D721Med (cell line): Measurements from ENCODE around the gene GNMT.
A peak's percentile ranks its signal among the peaks of the same experiment; 100 is the strongest.

Experiments used
- DNase-seq: peaks from one replicate; pipeline ENCODE4 v3.0.0; 2011; ENCODE audit warnings: low spot score; ENCODE audit not compliant: insufficient read length
- FAIRE-seq: peaks from 2 replicates; lab custom pipeline; 2011; peaks lifted over from hg19 to GRCh38; lab: Jason Lieb, UNC
- TF ChIP-seq, protein P1 (sequence below): IDR thresholded peaks from 2 replicates; pipeline ENCODE4 v1.5.1; 2012; ENCODE audit warnings: mild to moderate bottlenecking, control low read depth; ENCODE audit not compliant: insufficient read depth; ENCODE audit errors: missing control alignments

GNMT gene

DNA sequence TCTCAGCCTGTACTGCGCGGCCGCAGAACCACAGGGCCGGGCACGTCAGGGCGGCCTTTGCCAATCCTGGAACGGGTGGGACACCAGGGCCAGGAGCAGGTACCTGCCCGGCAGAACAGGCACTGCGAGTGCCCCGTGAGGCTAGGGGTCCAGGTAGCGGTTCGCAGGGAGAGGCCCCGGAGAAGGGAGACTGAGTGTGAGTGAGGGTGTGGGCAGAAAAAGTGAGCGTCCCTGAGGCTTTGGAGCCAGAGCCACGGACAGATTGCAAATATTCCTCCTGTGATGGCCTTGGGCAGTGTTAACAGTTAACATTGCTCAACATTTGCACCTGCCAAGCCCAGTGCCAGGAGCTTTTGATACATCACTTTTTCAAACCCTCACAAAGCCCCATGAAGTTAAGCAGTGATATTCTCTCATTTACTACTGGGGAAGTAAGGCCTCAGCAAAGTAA, 491 bp downstream of the GNMT start:
- no peak for FAIRE-seq
- TF ChIP-seq, protein P1, sequence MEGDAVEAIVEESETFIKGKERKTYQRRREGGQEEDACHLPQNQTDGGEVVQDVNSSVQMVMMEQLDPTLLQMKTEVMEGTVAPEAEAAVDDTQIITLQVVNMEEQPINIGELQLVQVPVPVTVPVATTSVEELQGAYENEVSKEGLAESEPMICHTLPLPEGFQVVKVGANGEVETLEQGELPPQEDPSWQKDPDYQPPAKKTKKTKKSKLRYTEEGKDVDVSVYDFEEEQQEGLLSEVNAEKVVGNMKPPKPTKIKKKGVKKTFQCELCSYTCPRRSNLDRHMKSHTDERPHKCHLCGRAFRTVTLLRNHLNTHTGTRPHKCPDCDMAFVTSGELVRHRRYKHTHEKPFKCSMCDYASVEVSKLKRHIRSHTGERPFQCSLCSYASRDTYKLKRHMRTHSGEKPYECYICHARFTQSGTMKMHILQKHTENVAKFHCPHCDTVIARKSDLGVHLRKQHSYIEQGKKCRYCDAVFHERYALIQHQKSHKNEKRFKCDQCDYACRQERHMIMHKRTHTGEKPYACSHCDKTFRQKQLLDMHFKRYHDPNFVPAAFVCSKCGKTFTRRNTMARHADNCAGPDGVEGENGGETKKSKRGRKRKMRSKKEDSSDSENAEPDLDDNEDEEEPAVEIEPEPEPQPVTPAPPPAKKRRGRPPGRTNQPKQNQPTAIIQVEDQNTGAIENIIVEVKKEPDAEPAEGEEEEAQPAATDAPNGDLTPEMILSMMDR, result no peak
- DNase-seq, result no peak

DNA sequence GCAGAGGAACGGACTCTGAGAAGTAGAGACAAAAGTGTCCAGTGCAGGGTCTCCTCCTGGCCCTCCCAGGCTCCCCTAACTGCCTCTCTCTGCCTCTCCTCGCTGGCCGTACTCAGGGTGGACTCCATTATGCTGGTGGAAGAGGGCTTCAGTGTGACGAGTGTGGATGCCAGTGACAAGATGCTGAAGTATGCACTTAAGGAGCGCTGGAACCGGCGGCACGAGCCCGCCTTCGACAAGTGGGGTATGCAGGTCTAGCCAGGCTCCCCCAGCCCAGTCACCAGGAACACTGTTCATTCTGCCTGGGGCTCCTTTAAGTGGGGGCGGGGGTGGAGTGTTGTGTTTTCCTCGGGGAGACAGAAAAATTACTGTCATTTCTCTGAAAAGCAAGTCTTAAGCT, 1.5 kb downstream of the GNMT start:
- FAIRE-seq (no peak), DNase-seq (no peak)
- TF ChIP-seq, protein P1, result no peak

DNA sequence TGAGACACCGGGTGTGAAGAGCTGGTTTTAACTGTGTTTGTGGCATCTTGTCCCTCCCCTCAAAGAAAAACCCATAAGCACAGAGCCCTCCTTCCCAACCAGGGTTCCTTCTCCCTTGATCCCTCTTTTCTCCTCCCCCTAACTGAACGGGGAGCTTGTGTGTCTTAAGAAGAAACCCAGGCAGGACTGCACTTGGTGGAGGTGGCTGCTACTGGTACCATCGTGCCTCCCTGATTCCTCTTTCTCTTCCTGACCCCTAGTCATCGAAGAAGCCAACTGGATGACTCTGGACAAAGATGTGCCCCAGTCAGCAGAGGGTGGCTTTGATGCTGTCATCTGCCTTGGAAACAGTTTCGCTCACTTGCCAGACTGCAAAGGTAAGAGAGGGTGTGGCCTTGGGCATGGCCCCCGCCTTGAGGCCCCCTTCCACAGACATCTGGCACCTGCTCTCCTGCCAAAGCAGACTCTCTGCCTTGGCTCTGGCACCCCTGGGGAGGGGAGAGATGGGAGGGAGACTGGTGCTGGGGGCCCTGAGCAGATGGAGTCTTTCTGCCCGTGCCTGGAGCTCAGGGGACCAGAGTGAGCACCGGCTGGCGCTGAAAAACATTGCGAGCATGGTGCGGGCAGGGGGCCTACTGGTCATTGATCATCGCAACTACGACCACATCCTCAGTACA, 2.1 kb downstream of the GNMT start:
- no peak for FAIRE-seq
- DNase-seq, result no peak

DNA sequence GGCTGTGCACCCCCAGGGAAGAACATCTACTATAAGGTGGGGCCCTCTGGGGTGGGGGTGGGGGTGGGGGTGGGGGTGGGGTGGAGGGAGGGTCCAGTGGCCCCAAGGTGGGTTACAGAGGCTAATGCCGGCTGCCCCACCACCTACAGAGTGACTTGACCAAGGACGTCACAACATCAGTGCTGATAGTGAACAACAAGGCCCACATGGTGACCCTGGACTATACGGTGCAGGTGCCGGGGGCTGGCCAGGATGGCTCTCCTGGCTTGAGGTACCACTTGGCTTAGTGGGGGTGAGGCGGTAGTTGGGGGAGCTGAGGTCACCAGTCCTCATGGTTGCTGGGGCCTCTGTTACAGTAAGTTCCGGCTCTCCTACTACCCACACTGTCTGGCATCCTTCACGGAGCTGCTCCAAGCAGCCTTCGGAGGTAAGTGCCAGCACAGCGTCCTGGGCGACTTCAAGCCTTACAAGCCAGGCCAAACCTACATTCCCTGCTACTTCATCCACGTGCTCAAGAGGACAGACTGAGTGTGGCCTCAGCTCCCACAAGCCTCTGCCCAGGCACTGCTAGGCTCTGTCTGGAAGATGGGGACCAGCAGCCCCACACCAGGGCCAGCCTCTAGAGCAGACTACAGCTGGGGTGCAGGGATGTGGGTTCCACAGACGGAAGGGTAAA, 2.8 kb downstream of the GNMT start:
- DNase-seq (no peak), FAIRE-seq (no peak)
- TF ChIP-seq, protein P1, result no peak

More for the DNA sequence above, 2.1 kb downstream of the GNMT start:
- TF ChIP-seq, protein P1, result no peak

DNA sequence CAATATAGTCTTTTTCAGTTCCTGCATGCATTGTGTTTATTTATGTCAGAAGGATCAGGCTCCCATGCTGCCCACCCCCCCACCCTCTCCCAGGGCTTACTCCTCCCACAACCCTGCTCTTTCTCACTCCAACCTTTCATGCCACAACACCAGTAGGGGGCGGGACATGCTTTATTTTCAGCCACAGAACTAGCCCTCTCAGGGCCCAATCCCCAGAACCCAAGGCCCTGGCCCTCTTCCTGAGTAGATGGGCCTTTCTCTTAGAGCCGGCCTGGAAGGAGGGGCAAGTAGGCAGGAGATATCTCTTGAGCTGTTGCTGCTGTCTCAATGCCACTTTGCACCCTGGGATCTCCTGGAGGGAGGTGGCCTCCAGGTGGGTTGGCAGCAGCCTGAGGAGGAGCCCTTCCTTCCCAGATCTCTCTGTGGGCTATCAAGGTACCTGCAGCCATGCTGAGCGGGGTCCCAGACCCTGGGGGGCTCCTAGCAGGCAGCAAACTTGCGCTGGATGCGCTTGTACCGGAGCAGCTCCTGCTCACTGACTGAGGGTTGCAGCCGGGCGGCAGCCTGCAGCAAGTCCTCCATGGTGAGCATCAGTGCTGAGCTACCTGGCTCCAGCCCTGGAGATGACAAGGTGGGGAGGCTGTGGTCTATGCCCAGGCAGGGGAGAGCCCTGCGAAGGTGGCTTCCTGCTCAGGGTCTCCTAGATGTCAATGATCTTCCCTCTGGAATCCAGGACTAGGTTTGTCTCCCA, 3.5 kb downstream of the GNMT start:
- FAIRE-seq, result no peak

DNA sequence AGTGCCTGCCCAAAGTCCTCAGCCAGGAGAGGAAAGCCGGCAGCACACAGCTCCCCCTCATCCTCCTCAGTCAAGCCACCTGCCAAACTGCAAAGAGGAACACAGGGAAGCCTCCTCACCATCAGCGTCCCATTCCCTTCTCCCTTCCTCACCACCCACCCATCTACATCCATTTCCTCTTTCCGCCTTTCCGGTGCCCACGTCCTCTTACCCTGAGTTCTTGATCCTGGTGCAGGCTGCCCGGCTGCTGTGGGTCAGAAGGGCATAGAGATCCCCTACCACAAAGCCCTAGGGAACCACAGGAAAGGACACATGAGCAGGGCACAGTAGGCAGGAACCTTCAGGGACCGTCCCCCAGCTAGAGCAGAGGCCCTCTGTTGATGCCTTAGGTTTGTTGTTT, 6.0 kb downstream of the GNMT start:
- TF ChIP-seq, protein P1, result no peak
- DNase-seq, result no peak
- FAIRE-seq, result no peak

More for the DNA sequence above, 3.5 kb downstream of the GNMT start:
- peak; percentile 50 for DNase-seq
- TF ChIP-seq, protein P1, result peak; percentile 53
